HEK293 (cell line): ENCODE measurements around the gene TM9SF1.

Experiments used
- CTCF ChIA-PET: fragments of 350-600 bp; formaldehyde crosslinking; extraction: SDS; loops from one replicate; lab custom pipeline; 2021; ENCODE audit warnings: antibody characterized with exemption; lab: Yijun Ruan, JAX
- POLR2A ChIA-PET: fragments of 300-600 bp; formaldehyde crosslinking; extraction: SDS; loops from one replicate; lab custom pipeline; 2020; ENCODE audit warnings: antibody characterized with exemption, inconsistent platforms; lab: Yijun Ruan, JAX
- H3K27ac ChIP-seq: fragments of 200-500 bp; sonication (Bioruptor generic); 2 replicates; pipeline ENCODE4 v1.5.1; 2014; ENCODE audit warnings: low read depth, low read length, control low read depth, inconsistent platforms; ENCODE audit errors: extremely low read depth
- H3K36me3 ChIP-seq, 2 experiments: fragments of 200-500 bp in 1 of 2; sonication (Bioruptor generic) in 1 of 2; 1 replicate in 1 of 2; 2 replicates in 1 of 2; pipeline ENCODE4 v1.5.1; 2014 to 2017; ENCODE audit warnings: inconsistent platforms in 2 of 2, low read length in 2 of 2; ENCODE audit not compliant: control insufficient read depth in 2 of 2, insufficient read depth in 1 of 2
- H3K4me1 ChIP-seq: fragments of 200-500 bp; sonication (Bioruptor generic); 2 replicates; pipeline ENCODE4 v1.5.1; 2014; ENCODE audit warnings: mild to moderate bottlenecking, low read length, inconsistent platforms; ENCODE audit not compliant: control insufficient read depth, insufficient read depth
- H3K4me3 ChIP-seq: 2 replicates; pipeline ENCODE4 v1.5.1; 2011; ENCODE audit warnings: low read depth, mild to moderate bottlenecking, control low read depth, low read length, moderate library complexity
- H3K9me3 ChIP-seq: fragments of 200-500 bp; sonication (Bioruptor generic); 2 replicates; pipeline ENCODE4 v1.5.1; 2014; ENCODE audit warnings: low read depth, low read length, inconsistent platforms; ENCODE audit not compliant: control insufficient read depth, insufficient read depth
- BCL11B ChIP-seq: fragments of 450-650 bp; formaldehyde crosslinking; IDR thresholded peaks from 2 replicates; pipeline ENCODE4 v1.5.1; 2016; ENCODE audit warnings: low read depth, missing biosample characterization, missing genetic modification characterization
- FEZF1 ChIP-seq: fragments of 450-650 bp; formaldehyde crosslinking; IDR thresholded peaks from 2 replicates; pipeline ENCODE4 v1.5.1; 2016; ENCODE audit warnings: missing biosample characterization, missing genetic modification characterization
- GLI4 ChIP-seq: fragments of 450-650 bp; formaldehyde crosslinking; IDR thresholded peaks from 2 replicates; pipeline ENCODE4 v1.5.1; 2016; ENCODE audit warnings: missing biosample characterization, missing genetic modification characterization
- GLIS1 ChIP-seq: fragments of 450-650 bp; formaldehyde crosslinking; IDR thresholded peaks from 2 replicates; pipeline ENCODE4 v1.5.1; 2016; ENCODE audit warnings: missing biosample characterization, missing genetic modification characterization
- MZF1 ChIP-seq: fragments of 450-650 bp; formaldehyde crosslinking; IDR thresholded peaks from 2 replicates; pipeline ENCODE4 v1.5.1; 2017; ENCODE audit warnings: missing biosample characterization, missing genetic modification characterization, borderline replicate concordance
- PRDM1 ChIP-seq: fragments of 450-650 bp; formaldehyde crosslinking; IDR thresholded peaks from 2 replicates; pipeline ENCODE4; 2016; ENCODE audit warnings: missing biosample characterization, missing genetic modification characterization
- SCRT1 ChIP-seq: fragments of 450-650 bp; formaldehyde crosslinking; IDR thresholded peaks from 2 replicates; pipeline ENCODE4 v1.5.1; 2016; ENCODE audit warnings: missing biosample characterization, missing genetic modification characterization, borderline replicate concordance
- ZBTB17 ChIP-seq: fragments of 450-650 bp; formaldehyde crosslinking; IDR thresholded peaks from 2 replicates; pipeline ENCODE4 v1.5.1; 2016; ENCODE audit warnings: missing biosample characterization, missing genetic modification characterization
- ZEB2 ChIP-seq: fragments of 450-650 bp; formaldehyde crosslinking; IDR thresholded peaks from 2 replicates; pipeline ENCODE4 v1.5.1; 2016; ENCODE audit warnings: missing biosample characterization, missing genetic modification characterization
- ZFP69B ChIP-seq: fragments of 450-650 bp; formaldehyde crosslinking; IDR thresholded peaks from 2 replicates; pipeline ENCODE4 v1.5.1; 2016; ENCODE audit warnings: missing biosample characterization, missing genetic modification characterization
- ZNF10 ChIP-seq: fragments of 450-650 bp; formaldehyde crosslinking; IDR thresholded peaks from 2 replicates; pipeline ENCODE4 v1.5.1; 2017; ENCODE audit warnings: missing biosample characterization, missing genetic modification characterization
- ZNF157 ChIP-seq: fragments of 450-650 bp; formaldehyde crosslinking; IDR thresholded peaks from 2 replicates; pipeline ENCODE4 v1.5.1; 2016; ENCODE audit warnings: missing biosample characterization, missing genetic modification characterization
- ZNF23 ChIP-seq: fragments of 450-650 bp; formaldehyde crosslinking; IDR thresholded peaks from 2 replicates; pipeline ENCODE4 v1.5.1; 2016; ENCODE audit warnings: missing biosample characterization, missing genetic modification characterization, borderline replicate concordance
- ZNF248 ChIP-seq: fragments of 450-650 bp; formaldehyde crosslinking; IDR thresholded peaks from 2 replicates; pipeline ENCODE4 v1.5.1; 2017; ENCODE audit warnings: missing biosample characterization, missing genetic modification characterization
- ZNF404 ChIP-seq: fragments of 450-650 bp; formaldehyde crosslinking; IDR thresholded peaks from 2 replicates; pipeline ENCODE4 v1.5.1; 2017; ENCODE audit warnings: missing biosample characterization, missing genetic modification characterization
- ZNF423 ChIP-seq: fragments of 450-650 bp; formaldehyde crosslinking; IDR thresholded peaks from 2 replicates; pipeline ENCODE4 v1.5.1; 2016; ENCODE audit warnings: missing biosample characterization, missing genetic modification characterization
- ZNF544 ChIP-seq: fragments of 450-650 bp; formaldehyde crosslinking; IDR thresholded peaks from 2 replicates; pipeline ENCODE4 v1.5.0; 2017; ENCODE audit warnings: missing biosample characterization, missing genetic modification characterization
- ZNF548 ChIP-seq: fragments of 450-650 bp; formaldehyde crosslinking; IDR thresholded peaks from 2 replicates; pipeline ENCODE4 v1.5.1; 2016; ENCODE audit warnings: missing biosample characterization, missing genetic modification characterization
- ZNF561 ChIP-seq: fragments of 450-650 bp; IDR thresholded peaks from 2 replicates; pipeline ENCODE4 v1.5.1; 2018; ENCODE audit warnings: missing biosample characterization, missing genetic modification characterization, borderline replicate concordance
- ZNF626 ChIP-seq: fragments of 450-650 bp; sonication (Bioruptor Pico); formaldehyde crosslinking; IDR thresholded peaks from 2 replicates; pipeline ENCODE4 v1.5.1; 2018; ENCODE audit warnings: missing biosample characterization, missing genetic modification characterization, inconsistent platforms
- TF ChIP-seq, protein P1 (sequence below): fragments of 450-650 bp; formaldehyde crosslinking; IDR thresholded peaks from 2 replicates; pipeline ENCODE4 v1.5.1; 2016; ENCODE audit warnings: missing biosample characterization, missing genetic modification characterization
- TF ChIP-seq, protein P2 (sequence below): fragments of 450-650 bp; formaldehyde crosslinking; IDR thresholded peaks from 2 replicates; pipeline ENCODE4 v1.5.1; 2017; ENCODE audit warnings: missing biosample characterization, missing genetic modification characterization
- TF ChIP-seq, protein P3 (sequence below): fragments of 450-650 bp; formaldehyde crosslinking; IDR thresholded peaks from 2 replicates; pipeline ENCODE4 v1.5.1; 2017; ENCODE audit warnings: missing biosample characterization, missing genetic modification characterization
- TF ChIP-seq, protein P4 (sequence below): fragments of 450-650 bp; formaldehyde crosslinking; IDR thresholded peaks from 2 replicates; pipeline ENCODE4 v1.5.1; 2016; ENCODE audit warnings: missing biosample characterization, missing genetic modification characterization, low read depth
- TF ChIP-seq, protein P5 (sequence below): fragments of 450-650 bp; formaldehyde crosslinking; IDR thresholded peaks from 2 replicates; pipeline ENCODE4 v1.5.1; 2016; ENCODE audit warnings: missing biosample characterization, missing genetic modification characterization

Gene TM9SF1

GRCh38 chr14:24228902-24229301, 33.7 kb upstream of the TM9SF1 start:
- peaks cover 23 to 31% of the 10 kb centered on the region in 2 experiments for H3K36me3 ChIP-seq
- no peaks in the 10 kb centered on the region for H3K9me3 ChIP-seq
- POLR2A ChIA-PET = interaction anchor here (1.9 kb wide), 1 partner anchor 34 kb away, joined by 6 read pairs; the partner anchor contains the start of gene TM9SF1
- TF ChIP-seq, protein P1, sequence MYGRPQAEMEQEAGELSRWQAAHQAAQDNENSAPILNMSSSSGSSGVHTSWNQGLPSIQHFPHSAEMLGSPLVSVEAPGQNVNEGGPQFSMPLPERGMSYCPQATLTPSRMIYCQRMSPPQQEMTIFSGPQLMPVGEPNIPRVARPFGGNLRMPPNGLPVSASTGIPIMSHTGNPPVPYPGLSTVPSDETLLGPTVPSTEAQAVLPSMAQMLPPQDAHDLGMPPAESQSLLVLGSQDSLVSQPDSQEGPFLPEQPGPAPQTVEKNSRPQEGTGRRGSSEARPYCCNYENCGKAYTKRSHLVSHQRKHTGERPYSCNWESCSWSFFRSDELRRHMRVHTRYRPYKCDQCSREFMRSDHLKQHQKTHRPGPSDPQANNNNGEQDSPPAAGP (tag by site-specific recombination) = no peak
- no peak for TF ChIP-seq ZNF626 (tag by site-specific recombination)
- TF ChIP-seq MZF1 (tag by site-specific recombination) = no peak
- no peak for TF ChIP-seq ZNF561 (tag by site-specific recombination)
- TF ChIP-seq ZNF157 (tag by site-specific recombination) = no peak
- no peak for TF ChIP-seq BCL11B
- no peak for TF ChIP-seq ZEB2
- TF ChIP-seq GLI4 (tag by site-specific recombination) = no peak
- no peak for TF ChIP-seq FEZF1 (tag by site-specific recombination)
- TF ChIP-seq ZNF10 = no peak
- no peak for TF ChIP-seq ZNF248 (tag by site-specific recombination)
- TF ChIP-seq, protein P2, sequence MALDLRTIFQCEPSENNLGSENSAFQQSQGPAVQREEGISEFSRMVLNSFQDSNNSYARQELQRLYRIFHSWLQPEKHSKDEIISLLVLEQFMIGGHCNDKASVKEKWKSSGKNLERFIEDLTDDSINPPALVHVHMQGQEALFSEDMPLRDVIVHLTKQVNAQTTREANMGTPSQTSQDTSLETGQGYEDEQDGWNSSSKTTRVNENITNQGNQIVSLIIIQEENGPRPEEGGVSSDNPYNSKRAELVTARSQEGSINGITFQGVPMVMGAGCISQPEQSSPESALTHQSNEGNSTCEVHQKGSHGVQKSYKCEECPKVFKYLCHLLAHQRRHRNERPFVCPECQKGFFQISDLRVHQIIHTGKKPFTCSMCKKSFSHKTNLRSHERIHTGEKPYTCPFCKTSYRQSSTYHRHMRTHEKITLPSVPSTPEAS (tag by site-specific recombination) = no peak
- no peak for TF ChIP-seq ZFP69B (tag by site-specific recombination)
- no peak for TF ChIP-seq ZNF544
- no peak overlapping the region for H3K27ac ChIP-seq
- H3K4me3 ChIP-seq = no peak overlapping the region
- H3K4me1 ChIP-seq = peaks cover 7% of the 10 kb centered on the region
- CTCF ChIA-PET = interaction anchor here (0.7 to 1.8 kb wide), 5 partner anchors 8 to 598 kb away, joined by 3 to 4 read pairs (median 3); partner anchors contain the start of gene MDP1

GRCh38 chr14:24226473-24226872, 31.2 kb upstream of the TM9SF1 start:
- Histone ChIP-seq H3K4me1 (no peaks in the 10 kb centered on the region), H3K4me3 (no peak overlapping the region), H3K27ac (no peak overlapping the region), H3K9me3 (no peaks in the 10 kb centered on the region), H3K36me3 (peaks cover 23 to 31% of the 10 kb centered on the region in 2 experiments)
- CTCF ChIA-PET = interaction anchor here (1.8 kb wide), 1 partner anchor 10 kb away, joined by 7 read pairs; the partner anchor contains the start of gene MDP1
- TF ChIP-seq, protein P3, sequence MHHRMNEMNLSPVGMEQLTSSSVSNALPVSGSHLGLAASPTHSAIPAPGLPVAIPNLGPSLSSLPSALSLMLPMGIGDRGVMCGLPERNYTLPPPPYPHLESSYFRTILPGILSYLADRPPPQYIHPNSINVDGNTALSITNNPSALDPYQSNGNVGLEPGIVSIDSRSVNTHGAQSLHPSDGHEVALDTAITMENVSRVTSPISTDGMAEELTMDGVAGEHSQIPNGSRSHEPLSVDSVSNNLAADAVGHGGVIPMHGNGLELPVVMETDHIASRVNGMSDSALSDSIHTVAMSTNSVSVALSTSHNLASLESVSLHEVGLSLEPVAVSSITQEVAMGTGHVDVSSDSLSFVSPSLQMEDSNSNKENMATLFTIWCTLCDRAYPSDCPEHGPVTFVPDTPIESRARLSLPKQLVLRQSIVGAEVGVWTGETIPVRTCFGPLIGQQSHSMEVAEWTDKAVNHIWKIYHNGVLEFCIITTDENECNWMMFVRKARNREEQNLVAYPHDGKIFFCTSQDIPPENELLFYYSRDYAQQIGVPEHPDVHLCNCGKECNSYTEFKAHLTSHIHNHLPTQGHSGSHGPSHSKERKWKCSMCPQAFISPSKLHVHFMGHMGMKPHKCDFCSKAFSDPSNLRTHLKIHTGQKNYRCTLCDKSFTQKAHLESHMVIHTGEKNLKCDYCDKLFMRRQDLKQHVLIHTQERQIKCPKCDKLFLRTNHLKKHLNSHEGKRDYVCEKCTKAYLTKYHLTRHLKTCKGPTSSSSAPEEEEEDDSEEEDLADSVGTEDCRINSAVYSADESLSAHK (tag by site-specific recombination) = no peak
- POLR2A ChIA-PET = no interaction called here

- no peak overlapping the region for H3K27ac ChIP-seq
- POLR2A ChIA-PET = interaction anchor here (0.5 to 2.1 kb wide), 3 partner anchors 11 to 82 kb away, joined by 3 to 4 read pairs (median 3); partner anchors contain the start of genes CHMP4A and TINF2
- CTCF ChIA-PET = interaction anchor here (0.6 to 1.8 kb wide), 3 partner anchors 9 to 207 kb away, joined by 3 to 7 read pairs (median 4); partner anchors contain the start of genes MDP1 and TINF2
- H3K4me3 ChIP-seq = no peak overlapping the region
- H3K4me1 ChIP-seq = no peaks in the 10 kb centered on the region
- no peaks in the 10 kb centered on the region for H3K9me3 ChIP-seq
- H3K36me3 ChIP-seq = peaks cover 22 to 30% of the 10 kb centered on the region in 2 experiments
- no peak for TF ChIP-seq ZNF23 (tag by site-specific recombination)
- TF ChIP-seq PRDM1 (tag by site-specific recombination) = no peak
- TF ChIP-seq ZNF548 (tag by site-specific recombination) = no peak
- TF ChIP-seq ZBTB17 (tag by site-specific recombination) = no peak
- TF ChIP-seq ZNF404 (tag by site-specific recombination) = no peak
- TF ChIP-seq SCRT1 (tag by site-specific recombination) = no peak
- TF ChIP-seq GLIS1 (tag by site-specific recombination) = no peak
- TF ChIP-seq, protein P4, sequence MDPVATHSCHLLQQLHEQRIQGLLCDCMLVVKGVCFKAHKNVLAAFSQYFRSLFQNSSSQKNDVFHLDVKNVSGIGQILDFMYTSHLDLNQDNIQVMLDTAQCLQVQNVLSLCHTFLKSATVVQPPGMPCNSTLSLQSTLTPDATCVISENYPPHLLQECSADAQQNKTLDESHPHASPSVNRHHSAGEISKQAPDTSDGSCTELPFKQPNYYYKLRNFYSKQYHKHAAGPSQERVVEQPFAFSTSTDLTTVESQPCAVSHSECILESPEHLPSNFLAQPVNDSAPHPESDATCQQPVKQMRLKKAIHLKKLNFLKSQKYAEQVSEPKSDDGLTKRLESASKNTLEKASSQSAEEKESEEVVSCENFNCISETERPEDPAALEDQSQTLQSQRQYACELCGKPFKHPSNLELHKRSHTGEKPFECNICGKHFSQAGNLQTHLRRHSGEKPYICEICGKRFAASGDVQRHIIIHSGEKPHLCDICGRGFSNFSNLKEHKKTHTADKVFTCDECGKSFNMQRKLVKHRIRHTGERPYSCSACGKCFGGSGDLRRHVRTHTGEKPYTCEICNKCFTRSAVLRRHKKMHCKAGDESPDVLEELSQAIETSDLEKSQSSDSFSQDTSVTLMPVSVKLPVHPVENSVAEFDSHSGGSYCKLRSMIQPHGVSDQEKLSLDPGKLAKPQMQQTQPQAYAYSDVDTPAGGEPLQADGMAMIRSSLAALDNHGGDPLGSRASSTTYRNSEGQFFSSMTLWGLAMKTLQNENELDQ (tag by site-specific recombination) = no peak
- TF ChIP-seq, protein P5, sequence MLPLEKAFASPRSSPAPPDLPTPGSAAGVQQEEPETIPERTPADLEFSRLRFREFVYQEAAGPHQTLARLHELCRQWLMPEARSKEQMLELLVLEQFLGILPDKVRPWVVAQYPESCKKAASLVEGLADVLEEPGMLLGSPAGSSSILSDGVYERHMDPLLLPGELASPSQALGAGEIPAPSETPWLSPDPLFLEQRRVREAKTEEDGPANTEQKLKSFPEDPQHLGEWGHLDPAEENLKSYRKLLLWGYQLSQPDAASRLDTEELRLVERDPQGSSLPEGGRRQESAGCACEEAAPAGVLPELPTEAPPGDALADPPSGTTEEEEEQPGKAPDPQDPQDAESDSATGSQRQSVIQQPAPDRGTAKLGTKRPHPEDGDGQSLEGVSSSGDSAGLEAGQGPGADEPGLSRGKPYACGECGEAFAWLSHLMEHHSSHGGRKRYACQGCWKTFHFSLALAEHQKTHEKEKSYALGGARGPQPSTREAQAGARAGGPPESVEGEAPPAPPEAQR = no peak
- TF ChIP-seq ZNF423 (tag by site-specific recombination) = no peak
These were observed 29.4 kb upstream of the TM9SF1 start for GRCh38 chr14:24224618-24225071.
